Endodermal cell (in vitro differentiated cells): ENCODE results near the gene CRABP2. TPM values are rescaled to one million over a fixed set of nuclear protein-coding genes. Genes with fewer than 3 reads are reported as not detected.
A peak's percentile ranks its signal among the peaks of the same experiment; 100 is the strongest.

Source experiments
- DNase-seq: peaks from one replicate; pipeline ENCODE4 v3.0.0-alpha.2; 2017
- H3K27ac ChIP-seq: 2 replicates; pipeline ENCODE4 v1.5.1; 2013; ENCODE audit warnings: mild to moderate bottlenecking, low read depth, low read length, moderate library complexity
- H3K27me3 ChIP-seq: 2 replicates; pipeline ENCODE4 v1.6.1; 2013; ENCODE audit warnings: mild to moderate bottlenecking, low read length, moderate library complexity; ENCODE audit not compliant: insufficient read depth, control insufficient read depth, poor library complexity, severe bottlenecking
- H3K36me3 ChIP-seq: 2 replicates; pipeline ENCODE4 v1.7.0; 2013; ENCODE audit warnings: mild to moderate bottlenecking, low read length, moderate library complexity; ENCODE audit not compliant: control insufficient read depth, insufficient read depth
- H3K4me1 ChIP-seq: one replicate; pipeline ENCODE4 v1.7.0; 2013; ENCODE audit warnings: low read length; ENCODE audit not compliant: control insufficient read depth, insufficient read depth
- H3K4me3 ChIP-seq: 2 replicates; pipeline ENCODE4 v1.5.1; 2013; ENCODE audit warnings: mild to moderate bottlenecking, low read length, moderate library complexity
- H3K9ac ChIP-seq: 2 replicates; pipeline ENCODE4 v1.6.1; 2013; ENCODE audit warnings: mild to moderate bottlenecking, low read length, moderate library complexity; ENCODE audit not compliant: poor library complexity, severe bottlenecking; ENCODE audit errors: extremely low read depth
- H3K9me3 ChIP-seq: 2 replicates; pipeline ENCODE4 v1.6.1; 2013; ENCODE audit warnings: mild to moderate bottlenecking, low read length, moderate library complexity; ENCODE audit not compliant: control insufficient read depth
- H3K27ac Mint-ChIP-seq: 2 replicates; pipeline ENCODE4 v1.8.0; 2020; ENCODE audit warnings: mixed read lengths
- H3K27me3 Mint-ChIP-seq: 2 replicates; pipeline ENCODE4 v1.8.0; 2021; ENCODE audit warnings: mild to moderate bottlenecking, mixed read lengths; ENCODE audit not compliant: insufficient read depth
- H3K36me3 Mint-ChIP-seq: 2 replicates; pipeline ENCODE4 v1.8.0; 2020; ENCODE audit warnings: low read depth, mixed read lengths
- H3K4me1 Mint-ChIP-seq: 2 replicates; pipeline ENCODE4 v1.8.0; 2020; ENCODE audit warnings: mixed read lengths
- H3K4me3 Mint-ChIP-seq: 2 replicates; pipeline ENCODE4 v1.8.0; 2020; ENCODE audit warnings: mild to moderate bottlenecking, moderate library complexity, mixed read lengths
- H3K9me3 Mint-ChIP-seq: 2 replicates; pipeline ENCODE4 v1.8.0; 2020; ENCODE audit warnings: mild to moderate bottlenecking, mixed read lengths
- WGBS, 2 experiments: methylation state at CpG; one replicate each; pipeline versions ENCODE4 v1.1.5 to v1.1.7; 2013; ENCODE audit warnings: missing lambda C conversion rate in 2 of 2, mixed read lengths in 1 of 2; ENCODE audit not compliant: insufficient coverage in 1 of 2, insufficient read length in 1 of 2; 5-methylcytosine and 5-hydroxymethylcytosine counted together
- total RNA-seq, 2 donors: library from RNA; stranded (reverse); fragmentation: NEBNext Ultra II Directional in 1 of 2; extraction: Animal tissue kit (Norgen Biotek cat#: 25700) in 1 of 2; gene quantifications; 2 replicates in 1 of 2; 3 replicates in 1 of 2; pipeline ENCODE4 v1.2.1, GENCODE V29; 2021
- TF ChIP-seq, protein P1 (sequence below): fragments of 200-600 bp; sonication (generic); conservative IDR thresholded peaks from 2 replicates; pipeline ENCODE4 v1.5.0; 2021; ENCODE audit warnings: antibody characterized with exemption, mild to moderate bottlenecking

The CRABP2 gene
- total RNA-seq, 2 donors from 2014 or later, result 243 to 780 TPM

DNA sequence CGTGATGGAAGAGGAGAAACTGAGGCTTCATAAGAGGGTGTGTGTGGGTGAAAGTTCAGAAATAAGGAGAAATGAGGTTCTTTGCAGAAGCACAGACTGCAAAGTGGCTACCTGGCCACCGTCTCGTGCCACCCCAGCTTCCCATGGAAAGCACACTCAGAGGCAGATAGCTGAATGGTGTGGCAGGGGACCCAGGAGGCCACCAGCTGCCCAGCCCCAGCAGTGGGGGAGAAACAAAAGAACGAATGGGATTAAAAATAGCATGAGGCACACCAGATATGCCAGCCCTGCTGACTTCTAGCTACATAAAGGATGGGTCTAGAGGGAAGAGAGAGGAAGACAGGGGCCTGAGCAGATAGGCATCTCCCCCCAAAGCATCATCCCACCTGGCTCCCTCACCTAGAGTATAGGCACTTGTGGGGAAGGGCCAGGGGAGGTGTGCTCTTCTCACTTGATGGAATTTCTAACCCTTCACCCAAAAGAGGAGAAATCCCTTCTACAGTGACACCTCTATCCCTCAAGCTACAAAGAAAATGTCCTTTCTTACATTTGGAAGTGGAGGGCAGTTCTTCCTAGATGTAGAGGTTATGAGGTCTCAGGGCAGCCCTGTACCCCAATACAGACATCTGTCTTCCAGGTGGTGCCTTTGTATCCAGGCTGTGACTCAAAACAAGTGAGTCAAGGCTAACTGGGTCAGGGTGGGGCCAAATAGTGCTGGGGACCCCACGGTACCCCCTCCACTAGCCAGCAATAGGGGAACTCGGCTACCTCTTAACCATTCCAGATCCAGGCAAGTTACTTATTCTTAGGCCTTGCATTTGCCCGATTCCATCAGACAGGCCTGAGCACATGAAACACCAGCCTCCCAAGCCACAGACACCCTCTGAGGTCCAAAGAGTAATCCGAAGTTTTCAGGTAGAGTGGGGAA, 42.6 kb upstream of the CRABP2 start:
- no peaks in the 10 kb centered on the region for H3K9me3 Mint-ChIP-seq
- Histone ChIP-seq H3K27me3 (no peaks in the 10 kb centered on the region), H3K36me3 (peaks cover 46% of the 10 kb centered on the region), H3K9me3 (no peaks in the 10 kb centered on the region), H3K9ac (peak overlapping the region; percentile 88), H3K4me3 (peak overlapping the region; percentile 96), H3K4me1 (peaks cover 38% of the 10 kb centered on the region), H3K27ac (peak overlapping the region; percentile 100)
- peaks cover 25% of the 10 kb centered on the region for H3K36me3 Mint-ChIP-seq
- DNase-seq, result peak; percentile 65
- peak overlapping the region; percentile 88 for H3K4me3 Mint-ChIP-seq
- TF ChIP-seq, protein P1, sequence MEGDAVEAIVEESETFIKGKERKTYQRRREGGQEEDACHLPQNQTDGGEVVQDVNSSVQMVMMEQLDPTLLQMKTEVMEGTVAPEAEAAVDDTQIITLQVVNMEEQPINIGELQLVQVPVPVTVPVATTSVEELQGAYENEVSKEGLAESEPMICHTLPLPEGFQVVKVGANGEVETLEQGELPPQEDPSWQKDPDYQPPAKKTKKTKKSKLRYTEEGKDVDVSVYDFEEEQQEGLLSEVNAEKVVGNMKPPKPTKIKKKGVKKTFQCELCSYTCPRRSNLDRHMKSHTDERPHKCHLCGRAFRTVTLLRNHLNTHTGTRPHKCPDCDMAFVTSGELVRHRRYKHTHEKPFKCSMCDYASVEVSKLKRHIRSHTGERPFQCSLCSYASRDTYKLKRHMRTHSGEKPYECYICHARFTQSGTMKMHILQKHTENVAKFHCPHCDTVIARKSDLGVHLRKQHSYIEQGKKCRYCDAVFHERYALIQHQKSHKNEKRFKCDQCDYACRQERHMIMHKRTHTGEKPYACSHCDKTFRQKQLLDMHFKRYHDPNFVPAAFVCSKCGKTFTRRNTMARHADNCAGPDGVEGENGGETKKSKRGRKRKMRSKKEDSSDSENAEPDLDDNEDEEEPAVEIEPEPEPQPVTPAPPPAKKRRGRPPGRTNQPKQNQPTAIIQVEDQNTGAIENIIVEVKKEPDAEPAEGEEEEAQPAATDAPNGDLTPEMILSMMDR, result no peak
- H3K27me3 Mint-ChIP-seq, result no peaks in the 10 kb centered on the region
- WGBS, 2 experiments, result 39% methylated on average over 7 to 8 of the region's 8 CpGs
- peaks cover 58% of the 10 kb centered on the region for H3K4me1 Mint-ChIP-seq
- H3K27ac Mint-ChIP-seq, result peak overlapping the region; percentile 98

DNA sequence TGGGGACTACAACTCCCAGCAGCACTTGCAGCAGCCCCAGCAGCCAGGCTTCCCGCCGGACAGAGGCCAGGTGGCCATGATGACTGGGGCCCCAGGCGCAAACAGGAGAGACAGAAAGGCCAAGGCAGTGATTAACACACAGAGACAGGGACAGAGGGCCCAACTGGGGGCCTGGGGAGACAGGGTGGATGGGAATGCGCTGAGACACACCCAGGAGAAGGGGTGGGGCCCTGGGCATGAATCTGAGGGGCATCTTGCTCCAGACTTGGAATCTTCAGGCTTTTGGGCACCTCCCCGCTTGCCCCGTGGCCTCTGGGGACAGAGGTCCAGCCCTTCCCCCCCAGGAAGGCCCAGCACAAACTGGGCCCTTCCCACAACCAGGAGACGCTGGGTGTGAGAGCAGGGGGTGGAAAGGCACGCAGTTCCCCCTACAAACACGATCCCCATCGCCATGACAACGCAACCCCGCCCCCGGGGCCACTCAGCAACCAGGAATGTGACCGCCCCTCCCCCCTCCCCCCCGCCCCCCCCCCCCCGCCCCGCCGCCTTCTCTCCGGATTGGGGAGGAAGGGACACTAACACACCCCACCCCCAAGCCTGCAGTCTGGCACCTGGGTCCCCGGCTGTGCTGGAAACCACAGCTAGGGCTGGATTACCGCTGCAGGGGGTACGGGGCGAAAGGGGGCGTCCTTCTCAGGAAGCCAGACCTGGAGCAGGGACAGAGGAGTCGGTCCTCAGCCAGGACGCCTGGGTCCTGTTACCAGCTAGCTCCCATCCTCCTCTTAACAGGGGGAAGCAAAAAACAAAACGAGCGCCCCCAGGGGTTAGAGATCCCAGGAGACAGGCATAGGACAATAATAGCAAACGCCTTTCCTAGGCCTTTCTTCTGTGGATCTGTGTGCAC, 41.6 kb upstream of the CRABP2 start:
- peaks cover 58% of the 10 kb centered on the region for H3K4me1 Mint-ChIP-seq
- no peaks in the 10 kb centered on the region for H3K27me3 ChIP-seq
- H3K36me3 ChIP-seq, result peaks cover 56% of the 10 kb centered on the region
- TF ChIP-seq, protein P1, result peak; percentile 62
- peak overlapping the region; percentile 88 for H3K4me3 Mint-ChIP-seq
- peak overlapping the region; percentile 96 for H3K4me3 ChIP-seq
- H3K27ac Mint-ChIP-seq, result peak overlapping the region; percentile 99
- H3K9ac ChIP-seq, result peak overlapping the region; percentile 98
- DNase-seq, result peak; percentile 99
- no peaks in the 10 kb centered on the region for H3K9me3 ChIP-seq
- H3K27ac ChIP-seq, result peak overlapping the region; percentile 100
- 0% methylated on average over 3 to 16 of the region's 29 CpGs for WGBS, 2 experiments
- no peaks in the 10 kb centered on the region for H3K27me3 Mint-ChIP-seq
- H3K9me3 Mint-ChIP-seq, result no peaks in the 10 kb centered on the region
- peaks cover 35% of the 10 kb centered on the region for H3K4me1 ChIP-seq
- peaks cover 34% of the 10 kb centered on the region for H3K36me3 Mint-ChIP-seq

DNA sequence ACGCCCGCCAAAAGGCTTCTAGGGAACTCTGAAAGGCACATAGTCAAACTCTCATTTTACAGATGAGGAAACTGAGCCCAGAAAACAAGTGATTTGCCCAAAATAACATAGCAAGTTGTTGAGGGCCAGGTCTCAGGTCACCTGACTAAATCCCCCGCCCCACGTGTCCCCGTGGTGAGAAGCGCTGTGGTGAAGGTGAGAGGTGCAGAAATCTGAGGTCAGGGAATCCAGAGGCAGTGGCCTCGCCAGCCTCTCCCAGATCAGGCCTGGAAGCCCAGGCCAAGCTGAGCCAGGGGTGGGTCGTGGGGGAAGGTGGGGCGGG, 41.0 kb upstream of the CRABP2 start:
- H3K9ac ChIP-seq, result peak overlapping the region; percentile 98
- H3K27ac ChIP-seq, result peak overlapping the region; percentile 100
- H3K36me3 Mint-ChIP-seq, result peaks cover 34% of the 10 kb centered on the region
- peaks cover 35% of the 10 kb centered on the region for H3K4me1 ChIP-seq
- no peaks in the 10 kb centered on the region for H3K9me3 ChIP-seq
- peak overlapping the region; percentile 84 for H3K4me3 ChIP-seq
- TF ChIP-seq, protein P1, result no peak
- peak overlapping the region; percentile 99 for H3K27ac Mint-ChIP-seq
- H3K9me3 Mint-ChIP-seq, result no peaks in the 10 kb centered on the region
- no peaks in the 10 kb centered on the region for H3K27me3 ChIP-seq
- no peak for DNase-seq
- H3K27me3 Mint-ChIP-seq, result no peaks in the 10 kb centered on the region
- peak overlapping the region; percentile 88 for H3K4me3 Mint-ChIP-seq
- WGBS, 2 experiments, result 31 to 35% methylated on average over 6 to 9 of the region's 9 CpGs
- peaks cover 62% of the 10 kb centered on the region for H3K4me1 Mint-ChIP-seq
- H3K36me3 ChIP-seq, result peaks cover 62% of the 10 kb centered on the region
